ENCODE results near the gene LTN1.

DNA sequence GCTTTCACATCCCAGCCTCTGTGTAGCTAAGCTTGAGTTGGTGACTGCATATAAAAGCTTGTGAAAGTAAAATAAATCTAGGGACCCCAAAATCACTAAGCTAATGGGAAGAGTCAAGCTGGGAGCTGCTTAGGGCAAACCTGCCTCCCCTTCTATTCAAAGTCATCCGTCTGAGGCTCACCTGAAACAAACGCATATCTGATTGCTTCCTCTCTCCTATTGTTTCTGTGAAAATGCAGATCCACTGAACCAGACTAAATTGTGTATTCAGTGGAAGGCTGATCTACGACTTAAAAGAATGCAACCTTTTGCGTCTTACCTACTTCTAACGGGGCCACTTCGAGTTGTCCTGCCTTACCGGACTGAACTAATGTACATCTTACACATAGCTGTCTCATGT lies 70.3 kb downstream of the LTN1 start:
- no peak for TF ChIP-seq RXRA (IDR thresholded peaks at IDR 0.05; ENCODE audit: borderline replicate concordance, low read depth)
- TF ChIP-seq SMC3 (IDR thresholded peaks at IDR 0.05; ENCODE audit: low read depth, low read length): no peak
- TF ChIP-seq, protein P1, sequence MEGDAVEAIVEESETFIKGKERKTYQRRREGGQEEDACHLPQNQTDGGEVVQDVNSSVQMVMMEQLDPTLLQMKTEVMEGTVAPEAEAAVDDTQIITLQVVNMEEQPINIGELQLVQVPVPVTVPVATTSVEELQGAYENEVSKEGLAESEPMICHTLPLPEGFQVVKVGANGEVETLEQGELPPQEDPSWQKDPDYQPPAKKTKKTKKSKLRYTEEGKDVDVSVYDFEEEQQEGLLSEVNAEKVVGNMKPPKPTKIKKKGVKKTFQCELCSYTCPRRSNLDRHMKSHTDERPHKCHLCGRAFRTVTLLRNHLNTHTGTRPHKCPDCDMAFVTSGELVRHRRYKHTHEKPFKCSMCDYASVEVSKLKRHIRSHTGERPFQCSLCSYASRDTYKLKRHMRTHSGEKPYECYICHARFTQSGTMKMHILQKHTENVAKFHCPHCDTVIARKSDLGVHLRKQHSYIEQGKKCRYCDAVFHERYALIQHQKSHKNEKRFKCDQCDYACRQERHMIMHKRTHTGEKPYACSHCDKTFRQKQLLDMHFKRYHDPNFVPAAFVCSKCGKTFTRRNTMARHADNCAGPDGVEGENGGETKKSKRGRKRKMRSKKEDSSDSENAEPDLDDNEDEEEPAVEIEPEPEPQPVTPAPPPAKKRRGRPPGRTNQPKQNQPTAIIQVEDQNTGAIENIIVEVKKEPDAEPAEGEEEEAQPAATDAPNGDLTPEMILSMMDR (IDR thresholded peaks at IDR 0.05): no peak
- TF ChIP-seq, protein P2, sequence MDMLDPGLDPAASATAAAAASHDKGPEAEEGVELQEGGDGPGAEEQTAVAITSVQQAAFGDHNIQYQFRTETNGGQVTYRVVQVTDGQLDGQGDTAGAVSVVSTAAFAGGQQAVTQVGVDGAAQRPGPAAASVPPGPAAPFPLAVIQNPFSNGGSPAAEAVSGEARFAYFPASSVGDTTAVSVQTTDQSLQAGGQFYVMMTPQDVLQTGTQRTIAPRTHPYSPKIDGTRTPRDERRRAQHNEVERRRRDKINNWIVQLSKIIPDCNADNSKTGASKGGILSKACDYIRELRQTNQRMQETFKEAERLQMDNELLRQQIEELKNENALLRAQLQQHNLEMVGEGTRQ (IDR thresholded peaks at IDR 0.05; ENCODE audit: borderline replicate concordance, low read depth, low read length): no peak
- no peak for TF ChIP-seq RAD21 (IDR thresholded peaks at IDR 0.05; ENCODE audit: low read length)
- no peak for TF ChIP-seq RCOR1 (IDR thresholded peaks at IDR 0.05; ENCODE audit: low read length)
- TF ChIP-seq TAF1 (IDR thresholded peaks at IDR 0.05; ENCODE audit: borderline replicate concordance, low read depth, low read length): no peak
- no peak for TF ChIP-seq FOXM1 (IDR thresholded peaks at IDR 0.05; ENCODE audit: low read depth)
- TF ChIP-seq, protein P3, sequence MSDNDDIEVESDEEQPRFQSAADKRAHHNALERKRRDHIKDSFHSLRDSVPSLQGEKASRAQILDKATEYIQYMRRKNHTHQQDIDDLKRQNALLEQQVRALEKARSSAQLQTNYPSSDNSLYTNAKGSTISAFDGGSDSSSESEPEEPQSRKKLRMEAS (IDR thresholded peaks at IDR 0.05; ENCODE audit: low read depth): no peak
- TF ChIP-seq MXI1 (IDR thresholded peaks at IDR 0.05; ENCODE audit: low read depth, low read length): no peak

All from SK-N-SH (cell line).